GM08714 (cell line): ENCODE data around the gene STK17B.

Experiments
- H3K4me3 ChIP-seq: fragments of 200-500 bp; sonication (Bioruptor generic); 2 replicates; pipeline ENCODE4 v1.5.1; 2014; ENCODE audit warnings: mild to moderate bottlenecking, low read length, inconsistent platforms
- ZNF274 ChIP-seq: IDR thresholded peaks from 2 replicates; pipeline ENCODE4 v1.6.1; 2012; ENCODE audit warnings: mild to moderate bottlenecking, low read depth, low read length

Gene STK17B

GRCh38 chr2:196172951-196173350 lies 1.6 kb upstream of the STK17B start:
- peak overlapping the region; percentile 19; the same call in 1 of the 2 replicates for H3K4me3 ChIP-seq
- no peak for TF ChIP-seq ZNF274

GRCh38 chr2:196171946-196172345 lies 568 bp upstream of the STK17B start:
- TF ChIP-seq ZNF274, result no peak
- H3K4me3 ChIP-seq, result peak overlapping the region; percentile 66

GRCh38 chr2:196170606-196171247 lies 651 bp downstream of the STK17B start:
- H3K4me3 ChIP-seq, result peak overlapping the region; percentile 88
- TF ChIP-seq ZNF274, result no peak

- peak overlapping the region; percentile 88 for H3K4me3 ChIP-seq
- TF ChIP-seq ZNF274, result no peak
Observed at GRCh38 chr2:196170213-196170605, 1.2 kb downstream of the STK17B start.

GRCh38 chr2:196169516-196169915 lies 1.9 kb downstream of the STK17B start:
- peak overlapping the region; percentile 88 for H3K4me3 ChIP-seq

GRCh38 chr2:196168181-196168580 lies 3.2 kb downstream of the STK17B start:
- H3K4me3 ChIP-seq, result peak overlapping the region; percentile 88
- no peak for TF ChIP-seq ZNF274

More at GRCh38 chr2:196169516-196169915, 1.9 kb downstream of the STK17B start:
- no peak for TF ChIP-seq ZNF274

- TF ChIP-seq ZNF274, result no peak
- peak overlapping the region; percentile 88; the same call in 1 of the 2 replicates for H3K4me3 ChIP-seq
Observed at GRCh38 chr2:196167666-196168065, 3.7 kb downstream of the STK17B start.

GRCh38 chr2:196166876-196167275 lies 4.5 kb downstream of the STK17B start:
- peak overlapping the region; percentile 88; the same call in 1 of the 2 replicates for H3K4me3 ChIP-seq
- no peak for TF ChIP-seq ZNF274

- TF ChIP-seq ZNF274, result no peak
- H3K4me3 ChIP-seq, result peak overlapping the region; percentile 65
Observed at GRCh38 chr2:196165016-196165415, 6.4 kb downstream of the STK17B start.

- TF ChIP-seq ZNF274, result no peak
- H3K4me3 ChIP-seq, result no peak overlapping the region; the same call in 1 of the 2 replicates
Observed at GRCh38 chr2:196163285-196163684, 8.1 kb downstream of the STK17B start.

- no peak for TF ChIP-seq ZNF274
- peak overlapping the region; percentile 12 for H3K4me3 ChIP-seq
Observed at GRCh38 chr2:196162586-196163175, 8.7 kb downstream of the STK17B start.

GRCh38 chr2:196160946-196161345 lies 10.4 kb downstream of the STK17B start:
- H3K4me3 ChIP-seq, result no peak overlapping the region; the same call in 1 of the 2 replicates
- TF ChIP-seq ZNF274, result no peak

- no peak for TF ChIP-seq ZNF274
- no peak overlapping the region for H3K4me3 ChIP-seq
Observed at GRCh38 chr2:196160101-196160500, 11.3 kb downstream of the STK17B start.

GRCh38 chr2:196159221-196159892 lies 12.0 kb downstream of the STK17B start:
- no peak for TF ChIP-seq ZNF274
- H3K4me3 ChIP-seq, result peak overlapping the region; percentile 6; the same call in 1 of the 2 replicates

- TF ChIP-seq ZNF274, result no peak
Observed at GRCh38 chr2:196155575-196155974, 15.8 kb downstream of the STK17B start.

GRCh38 chr2:196153480-196153879 lies 17.9 kb downstream of the STK17B start:
- no peak overlapping the region for H3K4me3 ChIP-seq
- TF ChIP-seq ZNF274, result no peak

More at GRCh38 chr2:196155575-196155974, 15.8 kb downstream of the STK17B start:
- no peak overlapping the region for H3K4me3 ChIP-seq
